GM18511 (cell line): ENCODE measurements around the gene CADM2.

ENCODE experiments used
- ATAC-seq: cut with Tn5 transposase; IDR thresholded peaks from one replicate; pipeline ENCODE4 v1.9.1; 2021; ENCODE audit warnings: mild to moderate bottlenecking, moderate library complexity; ENCODE audit not compliant: unreplicated experiment

CADM2 gene

DNA sequence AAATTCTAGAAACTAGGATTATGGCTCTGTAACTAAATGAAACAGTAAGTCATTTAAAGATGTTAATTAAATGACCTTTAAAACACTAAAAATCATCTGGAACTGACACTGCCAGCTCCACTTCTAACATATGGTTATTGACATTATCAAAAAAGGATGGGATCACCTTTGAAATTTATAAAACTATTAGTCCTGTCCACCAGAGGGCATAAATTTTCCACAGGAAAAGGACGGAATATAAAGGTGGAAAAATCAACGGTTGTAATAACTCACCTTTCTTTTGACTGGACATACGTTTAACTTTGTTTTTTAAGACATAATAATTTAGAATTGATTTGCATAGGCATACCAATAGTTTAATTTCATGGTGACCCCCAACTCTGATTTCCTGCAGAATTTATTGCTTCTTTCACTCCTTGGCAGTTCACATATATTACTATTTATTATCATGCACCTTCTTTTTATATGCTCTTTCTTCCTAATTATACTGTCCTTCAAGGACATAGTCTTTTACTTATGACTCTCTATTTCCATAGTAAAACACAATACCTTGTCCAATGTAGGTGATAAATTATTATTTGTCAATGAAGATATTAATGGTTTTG lies 345.7 kb downstream of the CADM2 start:
- ATAC-seq: no peak

- no peak for ATAC-seq
Measured at GRCh38 chr3:85312331-85312730, 353.5 kb downstream of the CADM2 start.

GRCh38 chr3:85313380-85313779 lies 354.6 kb downstream of the CADM2 start:
- ATAC-seq: no peak

- ATAC-seq: no peak
Measured at GRCh38 chr3:85316252-85316651, 357.5 kb downstream of the CADM2 start.

GRCh38 chr3:85321892-85322291 lies 363.1 kb downstream of the CADM2 start:
- no peak for ATAC-seq

DNA sequence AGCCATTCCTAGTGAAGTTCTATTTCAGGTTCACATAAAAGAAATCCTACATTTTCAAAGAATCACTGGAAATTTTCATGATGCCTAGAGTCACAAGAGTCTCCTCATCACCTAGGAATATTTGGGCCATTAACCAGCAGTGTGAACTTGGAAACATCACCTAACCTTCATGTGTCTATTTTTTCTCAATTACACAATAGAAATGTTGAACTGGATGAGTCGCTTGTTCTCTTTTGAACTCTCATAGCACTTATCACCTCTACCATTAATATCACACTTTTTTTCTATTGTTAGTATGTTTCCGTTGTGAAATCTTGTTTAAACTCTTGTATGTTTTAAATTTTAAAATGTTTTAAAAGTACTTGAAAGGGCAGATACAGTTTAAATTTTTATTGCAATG lies 371.3 kb downstream of the CADM2 start:
- no peak for ATAC-seq

- ATAC-seq: no peak
Measured at GRCh38 chr3:85337895-85338294, 379.1 kb downstream of the CADM2 start.

- no peak for ATAC-seq
Measured at GRCh38 chr3:85342915-85343314, 384.1 kb downstream of the CADM2 start.

GRCh38 chr3:85355572-85355971 lies 396.8 kb downstream of the CADM2 start:
- ATAC-seq: no peak

DNA sequence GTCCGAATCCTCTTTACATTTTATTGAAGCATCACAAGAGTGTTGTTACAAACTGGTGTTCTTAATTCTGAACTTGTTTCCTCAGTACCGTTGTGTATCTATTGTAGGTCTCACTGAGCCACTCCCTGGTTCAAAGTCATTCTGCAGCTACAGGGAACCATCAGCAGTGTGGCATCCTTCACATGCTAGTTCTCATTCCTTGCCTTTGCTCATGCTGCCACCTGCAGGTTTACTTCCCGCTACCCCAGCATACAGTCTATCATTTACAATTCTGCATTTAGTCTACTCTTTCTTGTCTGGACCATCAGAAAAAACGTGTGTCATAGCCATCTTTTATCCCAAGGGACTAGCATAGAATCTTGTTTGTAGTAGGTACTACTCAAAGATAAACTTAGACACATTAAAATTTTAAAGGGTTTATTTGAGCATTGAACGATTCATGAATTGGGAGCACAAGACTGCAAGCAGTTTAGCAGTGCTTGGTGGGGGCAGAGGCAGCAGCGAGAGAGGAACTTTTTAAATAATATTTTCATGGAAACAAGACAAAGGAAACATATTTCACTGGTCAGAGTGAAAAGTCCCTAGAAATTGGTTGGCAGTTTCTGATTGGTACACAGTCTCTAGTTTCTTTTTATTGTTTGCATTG lies 402.1 kb downstream of the CADM2 start:
- peak; percentile 70 for ATAC-seq

GRCh38 chr3:85364296-85364909 lies 405.6 kb downstream of the CADM2 start:
- no peak for ATAC-seq

DNA sequence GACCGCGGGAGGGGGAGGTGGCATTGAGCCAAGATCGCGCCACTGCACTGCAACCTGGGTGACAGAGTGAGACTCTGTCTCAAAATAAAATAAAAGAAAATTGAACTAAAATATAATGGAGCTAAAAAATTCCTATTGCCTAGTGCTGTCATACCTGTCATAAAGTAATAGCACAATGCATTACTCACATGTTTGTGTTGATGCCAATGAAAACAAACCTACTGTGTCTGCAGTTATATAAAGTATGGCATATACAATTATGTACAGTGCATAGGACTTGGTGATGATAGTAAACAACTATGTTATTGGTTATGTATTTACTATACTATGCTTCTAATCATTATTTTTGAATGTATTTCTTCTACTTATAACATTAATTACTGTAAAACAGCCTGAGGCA lies 411.6 kb downstream of the CADM2 start:
- ATAC-seq: no peak

GRCh38 chr3:85376131-85376530 lies 417.3 kb downstream of the CADM2 start:
- no peak for ATAC-seq

GRCh38 chr3:85377115-85377514 lies 418.3 kb downstream of the CADM2 start:
- ATAC-seq: no peak

GRCh38 chr3:85384372-85384771 lies 425.6 kb downstream of the CADM2 start:
- no peak for ATAC-seq

DNA sequence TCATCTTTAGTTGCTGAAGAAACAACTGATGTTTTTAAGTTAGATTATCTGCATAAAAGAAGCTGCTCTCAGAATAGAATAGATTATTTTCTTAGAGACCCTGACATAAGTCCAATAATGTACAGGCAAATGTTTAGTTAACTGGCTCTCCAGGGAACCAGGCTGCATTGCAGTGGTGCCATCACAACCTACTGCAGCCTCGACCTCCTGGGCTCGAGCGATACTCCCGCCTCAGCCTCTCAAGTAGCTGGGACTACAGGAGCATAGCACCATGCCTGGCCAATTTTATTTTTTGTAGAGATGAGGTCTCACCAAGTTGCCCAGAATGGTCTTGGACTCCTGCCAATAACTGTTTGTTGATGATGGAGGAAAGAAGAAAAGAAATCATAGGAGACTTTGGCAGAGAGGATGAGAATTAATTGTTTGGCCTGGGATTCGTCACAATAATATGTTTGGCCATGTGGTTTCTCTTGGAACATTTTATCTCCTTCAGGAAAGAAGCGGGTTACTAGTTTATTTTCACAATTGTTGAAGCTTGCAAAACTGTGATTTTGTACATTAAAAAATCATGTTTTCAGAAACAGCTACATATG lies 429.2 kb downstream of the CADM2 start:
- ATAC-seq: no peak

- ATAC-seq: no peak
Measured at GRCh38 chr3:85394424-85394823, 435.6 kb downstream of the CADM2 start.

GRCh38 chr3:85397434-85397833 lies 438.6 kb downstream of the CADM2 start:
- no peak for ATAC-seq

GRCh38 chr3:85426121-85426520 lies 467.3 kb downstream of the CADM2 start:
- ATAC-seq: no peak

DNA sequence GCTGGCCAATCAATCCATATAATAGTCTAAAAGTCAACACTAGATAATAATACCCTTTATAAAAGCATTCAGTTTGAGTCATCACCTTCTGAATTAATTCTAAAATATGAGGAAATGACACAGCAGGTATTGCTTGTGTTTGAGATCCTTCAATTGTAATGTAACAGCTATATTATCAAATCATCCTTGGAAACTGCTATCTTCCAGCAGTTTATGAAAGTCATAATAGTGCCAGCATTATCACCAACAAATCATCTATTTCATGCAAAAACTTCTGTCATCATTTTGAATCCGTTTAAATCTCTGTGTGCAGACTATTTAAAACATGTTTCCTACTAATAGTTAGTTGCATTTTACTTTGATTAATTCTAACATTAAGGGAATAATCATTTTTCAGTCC lies 468.7 kb downstream of the CADM2 start:
- ATAC-seq: no peak

DNA sequence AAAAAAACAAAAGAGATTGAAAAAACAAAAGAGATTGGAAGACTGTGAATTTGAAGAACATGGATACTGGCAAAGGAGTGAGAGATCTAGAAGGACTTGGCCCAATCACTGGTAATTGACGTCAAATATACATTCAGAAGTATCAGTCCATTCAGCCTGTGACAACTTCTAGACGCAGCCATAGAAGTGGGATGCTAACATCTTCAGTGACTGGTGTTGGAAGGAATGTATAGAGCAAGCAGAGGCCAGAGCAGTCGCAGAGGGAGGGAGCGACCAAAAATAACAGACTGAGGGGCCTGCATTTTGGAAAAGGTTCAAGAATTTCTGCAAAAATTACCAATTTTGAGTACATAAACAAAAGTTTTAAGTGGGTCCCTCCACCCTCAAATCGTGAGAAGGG lies 473.3 kb downstream of the CADM2 start:
- no peak for ATAC-seq

- no peak for ATAC-seq
Measured at GRCh38 chr3:85433319-85433718, 474.5 kb downstream of the CADM2 start.
